A673 (cell line): Measurements from ENCODE around the gene MUC22.

ENCODE experiments used
- CTCF ChIP-seq: fragments of 300-800, 200-600 bp; sonication (generic); conservative IDR thresholded peaks from 2 replicates; pipeline ENCODE4 v1.5.1; 2017; ENCODE audit warnings: low read depth, mild to moderate bottlenecking, antibody characterized with exemption, low read length, moderate library complexity, mixed read lengths
- EZH2 ChIP-seq: fragments of 200-600 bp; sonication (generic); IDR thresholded peaks from 2 replicates; pipeline ENCODE4 v1.6.1; 2017; ENCODE audit warnings: borderline replicate concordance, low read depth, mild to moderate bottlenecking, mixed read lengths, antibody characterized with exemption, low read length; ENCODE audit not compliant: poor library complexity, severe bottlenecking

- TF ChIP-seq CTCF (no peak), EZH2 (no peak)
Measured at GRCh38 chr6:30970946-30971345, 39.3 kb upstream of the MUC22 start.
